Sigmoid colon (tissue), 7 donors: ENCODE measurements around the gene NOX5. TPM values are rescaled to one million over a fixed set of nuclear protein-coding genes. Genes with fewer than 3 reads are reported as not detected.

ENCODE experiments used
- DNase-seq: peaks from one replicate; pipeline ENCODE4 v3.0.0-alpha.2; 2019
- H3K27ac ChIP-seq, 4 donors: fragments of 200-600 bp; sonication (generic); one replicate each; pipeline ENCODE4 v1.5.1; 2016 to 2019; ENCODE audit warnings: mild to moderate bottlenecking in 1 of 4
- H3K27me3 ChIP-seq, 3 donors: fragments of 200-600 bp; sonication (generic); one replicate each; pipeline ENCODE4 v1.5.1; 2019; ENCODE audit warnings: mild to moderate bottlenecking in 1 of 3
- H3K36me3 ChIP-seq, 4 donors: fragments of 200-600 bp; sonication (generic); one replicate each; pipeline ENCODE4 v1.5.1; 2016 to 2019
- H3K4me1 ChIP-seq, 4 donors: fragments of 200-600 bp; sonication (generic); one replicate each; pipeline ENCODE4 v1.5.1; 2017 to 2019
- H3K4me3 ChIP-seq, 4 donors: fragments of 200-600 bp; sonication (generic); one replicate each; pipeline ENCODE4 v1.5.1; 2017 to 2019; ENCODE audit warnings: mild to moderate bottlenecking in 2 of 4, moderate library complexity in 1 of 4
- H3K9me3 ChIP-seq, 4 donors: fragments of 200-600 bp in 3 of 4; sonication (generic) in 3 of 4; one replicate each; pipeline versions ENCODE4 v1.5.1 to v1.6.1; 2013 to 2019
- CTCF ChIP-seq, 4 experiments: fragments of 450-650 bp in 3 of 4; fragments of 200-600 bp in 1 of 4; IDR thresholded peaks; one replicate each; pipeline ENCODE4 v1.5.1; 2016 to 2019; ENCODE audit warnings: antibody characterized with exemption in 4 of 4, mild to moderate bottlenecking in 3 of 4, moderate library complexity in 2 of 4
- EP300 ChIP-seq, 4 donors: sonication (generic); formaldehyde crosslinking; IDR thresholded peaks; one replicate each; pipeline ENCODE4 v1.6.1; 2017; ENCODE audit warnings: antibody characterized with exemption in 4 of 4
- POLR2A ChIP-seq, 2 donors: fragments of 450-650 bp; IDR thresholded peaks; one replicate each; pipeline ENCODE4 v1.6.1; 2016; ENCODE audit warnings: antibody characterized with exemption in 2 of 2, mild to moderate bottlenecking in 2 of 2, moderate library complexity in 2 of 2
- POLR2AphosphoS5 ChIP-seq, 4 donors: sonication (generic); formaldehyde crosslinking; IDR thresholded peaks; one replicate each; pipeline ENCODE4 v1.6.1; 2017; ENCODE audit warnings: antibody characterized with exemption in 4 of 4
- WGBS, 2 donors: extraction: QIAGEN DNeasy Blood & Tissue Kit; methylation state at CpG; one replicate each; pipeline ENCODE4 v1.1.7; 2013; 5-methylcytosine and 5-hydroxymethylcytosine counted together
- intact Hi-C: fragments of 100-400 bp; cut with DNase I; formaldehyde crosslinking; loops from one replicate; pipeline ENCODE4 v1.15.1; 2023
- polyA plus RNA-seq, 3 donors: library from polyadenylated mRNA; stranded (reverse); fragments of 200-250 nt; gene quantifications; one replicate each; pipeline ENCODE4 v1.2.3, GENCODE V29; 2013
- total RNA-seq, 4 donors: library from RNA; depleted of rRNA; stranded (reverse); fragments of >200 nt; gene quantifications; one replicate each; pipeline ENCODE4 v1.1.0, GENCODE V29; 2016
- donor health status: healthy with polysubstance abuse.
- donor health status: Bipolar disorder and iron deficiency.
- donor health status: healthy.

NOX5 gene
- total and polyA plus RNA-seq, 7 donors, result 0.16 to 0.49 (median 0.36) TPM; not detected in 4

GRCh38 chr15:69046781-69047180, 32.3 kb downstream of the NOX5 start:
- Histone ChIP-seq H3K9me3 (no peaks in the 10 kb centered on the region), H3K27ac (no peak overlapping the region), H3K4me3 (no peak overlapping the region), H3K36me3 (no peaks in the 10 kb centered on the region), H3K4me1 (no peaks in the 10 kb centered on the region), H3K27me3 (no peaks in the 10 kb centered on the region)
- no peak for TF ChIP-seq CTCF (IDR thresholded peaks at IDR 0.05)
- TF ChIP-seq EP300 (IDR thresholded peaks at IDR 0.05), result no peak
- TF ChIP-seq POLR2A (IDR thresholded peaks at IDR 0.05), result no peak
- no peak for TF ChIP-seq POLR2AphosphoS5 (IDR thresholded peaks at IDR 0.05)
- intact Hi-C loops, result no loop called here
- DNase-seq, result no peak
- 78 to 79% methylated on average over 5 of the region's 5 CpGs for WGBS, 2 donors

DNA sequence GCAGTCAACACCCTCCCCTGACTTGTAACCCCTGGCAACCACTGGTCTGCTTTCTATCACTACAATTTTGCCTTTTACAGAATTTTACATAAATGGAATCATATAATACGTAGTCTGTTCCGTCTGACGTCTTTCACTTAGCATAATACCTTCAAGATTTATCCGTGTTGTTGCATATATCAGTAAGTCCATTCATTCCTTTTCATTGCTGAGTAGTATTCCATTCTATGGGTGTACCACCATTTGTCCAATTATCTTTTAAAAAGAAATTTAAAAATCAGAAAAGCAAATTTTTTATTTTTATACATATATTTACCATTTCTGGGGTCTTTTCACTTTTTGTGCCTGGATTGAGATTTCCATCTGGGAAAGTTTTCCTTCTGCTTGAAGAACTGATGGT, 35.5 kb downstream of the NOX5 start:
- intact Hi-C loops, result loop anchor here (5.0 kb wide), 1 partner anchor 207 kb away; no protein-coding TSS in a partner anchor
- H3K4me1 ChIP-seq, result no peaks in the 10 kb centered on the region
- TF ChIP-seq CTCF (IDR thresholded peaks at IDR 0.05), result no peak
- TF ChIP-seq POLR2A (IDR thresholded peaks at IDR 0.05), result no peak
- no peak for TF ChIP-seq EP300 (IDR thresholded peaks at IDR 0.05)
- TF ChIP-seq POLR2AphosphoS5 (IDR thresholded peaks at IDR 0.05), result no peak
- WGBS, 2 donors, result 94 to 95% methylated on average over 4 of the region's 4 CpGs
- H3K4me3 ChIP-seq, result no peak overlapping the region
- peaks cover 0 to under 1% (median 0%) of the 10 kb centered on the region in 3 donors for H3K27me3 ChIP-seq
- H3K27ac ChIP-seq, result no peak overlapping the region
- H3K36me3 ChIP-seq, result no peaks in the 10 kb centered on the region
- no peaks in the 10 kb centered on the region for H3K9me3 ChIP-seq
- no peak for DNase-seq

- 85 to 89% methylated on average over 10 of the region's 10 CpGs for WGBS, 2 donors
- no peaks in the 10 kb centered on the region for H3K9me3 ChIP-seq
- H3K4me1 ChIP-seq, result peaks cover 0 to 8% (median 2%) of the 10 kb centered on the region in 4 donors
- no peak overlapping the region for H3K4me3 ChIP-seq
- peaks cover 0 to 11% (median 0%) of the 10 kb centered on the region in 3 donors for H3K27me3 ChIP-seq
- no peak for TF ChIP-seq POLR2A (IDR thresholded peaks at IDR 0.05)
- no peak for TF ChIP-seq CTCF (IDR thresholded peaks at IDR 0.05)
- TF ChIP-seq EP300 (IDR thresholded peaks at IDR 0.05), result no peak
- TF ChIP-seq POLR2AphosphoS5 (IDR thresholded peaks at IDR 0.05), result no peak
- H3K36me3 ChIP-seq, result no peaks in the 10 kb centered on the region
- H3K27ac ChIP-seq, result no peak overlapping the region
- intact Hi-C loops, result no loop called here
- DNase-seq, result no peak
Measured at GRCh38 chr15:69055251-69055650, 40.8 kb downstream of the NOX5 start.

- peaks cover 0 to 8% (median 2%) of the 10 kb centered on the region in 4 donors for H3K4me1 ChIP-seq
- TF ChIP-seq POLR2AphosphoS5 (IDR thresholded peaks at IDR 0.05) (no peak), EP300 (IDR thresholded peaks at IDR 0.05) (no peak), POLR2A (IDR thresholded peaks at IDR 0.05) (no peak), CTCF (IDR thresholded peaks at IDR 0.05) (no peak)
- H3K36me3 ChIP-seq, result no peaks in the 10 kb centered on the region
- DNase-seq, result no peak
- no peak overlapping the region for H3K4me3 ChIP-seq
- H3K27me3 ChIP-seq, result peaks cover 0 to 11% (median 0%) of the 10 kb centered on the region in 3 donors
- H3K27ac ChIP-seq, result no peak overlapping the region
- intact Hi-C loops, result no loop called here
- no peaks in the 10 kb centered on the region for H3K9me3 ChIP-seq
- 29 to 48% methylated on average over 3 of the region's 3 CpGs for WGBS, 2 donors
Measured at GRCh38 chr15:69056365-69056764, 41.9 kb downstream of the NOX5 start.
